H9 (cell line): Measurements from ENCODE around the gene ADGRB3. TPM values are rescaled to one million over a fixed set of nuclear protein-coding genes. Genes with fewer than 3 reads are reported as not detected.

ENCODE experiments used
- DNase-seq: peaks from one replicate; pipeline ENCODE4 v3.0.0-alpha.2; 2017
- H2AFZ ChIP-seq: one replicate; pipeline ENCODE4 v1.6.1; 2013; ENCODE audit warnings: mild to moderate bottlenecking, low read length, control low read depth, moderate library complexity
- H2AK5ac ChIP-seq: 2 replicates; pipeline ENCODE4 v1.6.1; 2013; ENCODE audit warnings: low read length, control low read depth, mixed read lengths; ENCODE audit not compliant: insufficient read length
- H2BK120ac ChIP-seq: one replicate; pipeline ENCODE4 v1.6.1; 2013; ENCODE audit warnings: low read depth, mild to moderate bottlenecking, low read length, control low read depth, inconsistent platforms; ENCODE audit not compliant: poor library complexity, severe bottlenecking
- H2BK12ac ChIP-seq: 2 replicates; pipeline ENCODE4 v1.6.1; 2013; ENCODE audit warnings: low read length, control low read depth, mixed read lengths, low read depth; ENCODE audit not compliant: insufficient read length
- H2BK15ac ChIP-seq: 2 replicates; pipeline ENCODE4 v1.6.1; 2013; ENCODE audit warnings: low read depth, low read length, control low read depth
- H2BK20ac ChIP-seq: one replicate; pipeline ENCODE4 v1.6.1; 2013; ENCODE audit warnings: low read depth, mild to moderate bottlenecking, low read length, control low read depth, inconsistent platforms; ENCODE audit not compliant: poor library complexity, severe bottlenecking
- H2BK5ac ChIP-seq: 2 replicates; pipeline ENCODE4 v1.6.1; 2013; ENCODE audit warnings: low read length, control low read depth, mixed read lengths; ENCODE audit not compliant: insufficient read length
- H3K14ac ChIP-seq: 2 replicates; pipeline ENCODE4 v1.6.1; 2013; ENCODE audit warnings: low read length, control low read depth; ENCODE audit not compliant: insufficient read depth
- H3K18ac ChIP-seq: 2 replicates; pipeline ENCODE4 v1.6.1; 2013; ENCODE audit warnings: low read depth, mild to moderate bottlenecking, mixed read lengths, low read length, control low read depth; ENCODE audit not compliant: insufficient read length
- H3K23ac ChIP-seq: 2 replicates; pipeline ENCODE4 v1.6.1; 2013; ENCODE audit warnings: low read length, control low read depth, mixed read lengths, low read depth; ENCODE audit not compliant: insufficient read length
- H3K23me2 ChIP-seq: 2 replicates; pipeline ENCODE4 v1.6.1; 2013; ENCODE audit warnings: low read depth, mild to moderate bottlenecking, mixed read lengths, low read length, control low read depth; ENCODE audit not compliant: insufficient read length, poor library complexity, severe bottlenecking
- H3K27ac ChIP-seq: 2 replicates; pipeline ENCODE4 v1.5.1; 2013; ENCODE audit warnings: low read length, control low read depth, mixed read lengths, low read depth; ENCODE audit not compliant: insufficient read length
- H3K27me3 ChIP-seq: 2 replicates; pipeline ENCODE4 v1.6.1; 2013; ENCODE audit warnings: low read length, control low read depth, inconsistent platforms; ENCODE audit not compliant: insufficient read depth
- H3K4ac ChIP-seq: 2 replicates; pipeline ENCODE4 v1.6.1; 2013; ENCODE audit warnings: low read depth, mild to moderate bottlenecking, control low read depth, inconsistent platforms, low read length, moderate library complexity
- H3K4me1 ChIP-seq: 2 replicates; pipeline ENCODE4 v1.6.1; 2013; ENCODE audit warnings: low read length, control low read depth, inconsistent platforms; ENCODE audit not compliant: insufficient read depth
- H3K4me2 ChIP-seq: 2 replicates; pipeline ENCODE4 v1.6.1; 2013; ENCODE audit warnings: low read length, control low read depth, mixed read lengths; ENCODE audit not compliant: insufficient read length, insufficient read depth
- H3K56ac ChIP-seq: 2 replicates; pipeline ENCODE4 v1.6.1; 2013; ENCODE audit warnings: low read depth, mild to moderate bottlenecking, mixed read lengths, low read length, control low read depth; ENCODE audit not compliant: insufficient read length
- H3K79me1 ChIP-seq: 2 replicates; pipeline ENCODE4 v1.6.1; 2013; ENCODE audit warnings: low read depth, mild to moderate bottlenecking, moderate library complexity, low read length, control low read depth, inconsistent platforms; ENCODE audit not compliant: insufficient read depth, poor library complexity, severe bottlenecking
- H3K79me2 ChIP-seq: 2 replicates; pipeline ENCODE4 v1.6.1; 2013; ENCODE audit warnings: low read length, control low read depth, inconsistent platforms; ENCODE audit not compliant: insufficient read depth
- H3K9ac ChIP-seq: 2 replicates; pipeline ENCODE4 v1.6.1; 2013; ENCODE audit warnings: low read length, control low read depth, mixed read lengths; ENCODE audit not compliant: insufficient read length; ENCODE audit errors: extremely low read depth
- H3K9me3 ChIP-seq: one replicate; pipeline ENCODE4 v1.6.1; 2013; ENCODE audit warnings: low read depth, low read length, inconsistent platforms; ENCODE audit not compliant: control insufficient read depth
- H3T11ph ChIP-seq: one replicate; pipeline ENCODE4 v1.6.1; 2013; ENCODE audit warnings: mild to moderate bottlenecking, low read length, control low read depth, inconsistent platforms
- H4K20me1 ChIP-seq: one replicate; pipeline ENCODE4 v1.6.1; 2013; ENCODE audit not compliant: control insufficient read depth, insufficient read length, insufficient read depth
- H4K5ac ChIP-seq: 2 replicates; pipeline ENCODE4 v1.6.1; 2013; ENCODE audit warnings: low read depth, mild to moderate bottlenecking, mixed read lengths, low read length, control low read depth; ENCODE audit not compliant: insufficient read length
- H4K8ac ChIP-seq: replicated peaks from 2 replicates; pipeline ENCODE4 v1.6.1; 2013; ENCODE audit warnings: low read length, control low read depth, mixed read lengths, low read depth; ENCODE audit not compliant: insufficient read length
- H4K91ac ChIP-seq: 2 replicates; pipeline ENCODE4 v1.6.1; 2013; ENCODE audit warnings: low read depth, mild to moderate bottlenecking, moderate library complexity, mixed read lengths, low read length, control low read depth; ENCODE audit not compliant: insufficient read length
- H3K27ac Mint-ChIP-seq, 3 experiments: 2 replicates in 2 of 3; 3 replicates in 1 of 3; pipeline ENCODE4 v1.8.0; 2020 to 2021; ENCODE audit warnings: mixed read lengths in 3 of 3, mild to moderate bottlenecking in 1 of 3, moderate library complexity in 1 of 3
- H3K27me3 Mint-ChIP-seq: 2 replicates; pipeline ENCODE4 v1.8.0; 2021; ENCODE audit warnings: low read depth, mild to moderate bottlenecking, moderate library complexity, mixed read lengths
- H3K36me3 Mint-ChIP-seq, 3 experiments: 2 replicates in 2 of 3; 3 replicates in 1 of 3; pipeline ENCODE4 v1.8.0; 2020 to 2021; ENCODE audit warnings: low read depth in 3 of 3, mixed read lengths in 3 of 3; ENCODE audit not compliant: insufficient read depth in 1 of 3
- H3K4me1 Mint-ChIP-seq, 2 experiments: 2 replicates each; pipeline ENCODE4 v1.8.0; 2020; ENCODE audit warnings: mixed read lengths in 2 of 2
- H3K4me3 Mint-ChIP-seq, 2 experiments: 2 replicates in 1 of 2; 3 replicates in 1 of 2; pipeline ENCODE4 v1.8.0; 2020 to 2021; ENCODE audit warnings: mild to moderate bottlenecking in 2 of 2, mixed read lengths in 2 of 2, moderate library complexity in 1 of 2
- H3K9me3 Mint-ChIP-seq, 2 experiments: 2 replicates in 1 of 2; 3 replicates in 1 of 2; pipeline ENCODE4 v1.8.0; 2020; ENCODE audit warnings: mild to moderate bottlenecking in 2 of 2, mixed read lengths in 2 of 2, moderate library complexity in 1 of 2
- WGBS: extraction: QIAGEN DNeasy Blood & Tissue Kit; methylation state at CpG from one replicate; pipeline ENCODE4 v1.1.7; 2013; ENCODE audit warnings: missing lambda C conversion rate, low lambda C conversion rate, mixed read lengths; ENCODE audit not compliant: insufficient read length; ENCODE audit errors: extremely low coverage; 5-methylcytosine and 5-hydroxymethylcytosine counted together
- total RNA-seq: library from RNA; stranded (reverse); gene quantifications from 2 replicates; pipeline ENCODE4 v1.2.1, GENCODE V29; 2021
- TF ChIP-seq, protein P1 (sequence below): fragments of 200-600 bp; sonication (generic); conservative IDR thresholded peaks from 3 replicates; pipeline ENCODE4 v1.8.0; 2021; ENCODE audit warnings: antibody characterized with exemption, mild to moderate bottlenecking

The ADGRB3 gene
- total RNA-seq, 1 experiment from 2014 or later = 0.37 TPM

DNA sequence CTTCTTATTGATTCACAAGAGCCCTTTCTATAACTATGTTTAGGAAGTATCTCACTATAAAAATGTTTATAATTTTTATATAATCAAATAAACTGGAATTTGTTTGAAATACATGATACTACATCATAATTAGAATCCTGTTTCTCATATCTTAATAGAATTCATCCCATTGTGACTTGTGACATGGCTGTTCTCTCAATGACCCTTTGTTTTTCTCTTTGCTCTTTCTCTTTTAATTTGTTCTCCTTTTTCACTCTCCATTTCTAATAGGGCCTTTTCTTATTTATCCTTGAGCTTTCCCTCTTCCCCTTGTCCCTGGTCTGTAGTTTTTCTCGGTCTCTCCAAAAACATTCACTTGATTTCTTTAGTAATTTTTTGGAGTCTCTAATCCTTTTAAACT, 111.3 kb downstream of the ADGRB3 start:
- TF ChIP-seq, protein P1, sequence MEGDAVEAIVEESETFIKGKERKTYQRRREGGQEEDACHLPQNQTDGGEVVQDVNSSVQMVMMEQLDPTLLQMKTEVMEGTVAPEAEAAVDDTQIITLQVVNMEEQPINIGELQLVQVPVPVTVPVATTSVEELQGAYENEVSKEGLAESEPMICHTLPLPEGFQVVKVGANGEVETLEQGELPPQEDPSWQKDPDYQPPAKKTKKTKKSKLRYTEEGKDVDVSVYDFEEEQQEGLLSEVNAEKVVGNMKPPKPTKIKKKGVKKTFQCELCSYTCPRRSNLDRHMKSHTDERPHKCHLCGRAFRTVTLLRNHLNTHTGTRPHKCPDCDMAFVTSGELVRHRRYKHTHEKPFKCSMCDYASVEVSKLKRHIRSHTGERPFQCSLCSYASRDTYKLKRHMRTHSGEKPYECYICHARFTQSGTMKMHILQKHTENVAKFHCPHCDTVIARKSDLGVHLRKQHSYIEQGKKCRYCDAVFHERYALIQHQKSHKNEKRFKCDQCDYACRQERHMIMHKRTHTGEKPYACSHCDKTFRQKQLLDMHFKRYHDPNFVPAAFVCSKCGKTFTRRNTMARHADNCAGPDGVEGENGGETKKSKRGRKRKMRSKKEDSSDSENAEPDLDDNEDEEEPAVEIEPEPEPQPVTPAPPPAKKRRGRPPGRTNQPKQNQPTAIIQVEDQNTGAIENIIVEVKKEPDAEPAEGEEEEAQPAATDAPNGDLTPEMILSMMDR = no peak
- Histone ChIP-seq H2AK5ac (no peak overlapping the region), H2BK120ac (no peak overlapping the region), H4K8ac (no peak overlapping the region), H3K9ac (no peak overlapping the region), H4K20me1 (no peaks in the 10 kb centered on the region), H4K5ac (no peak overlapping the region), H2AFZ (no peak overlapping the region), H3K23me2 (no peaks in the 10 kb centered on the region), H3T11ph (no peak overlapping the region), H3K27ac (no peak overlapping the region), H4K91ac (no peak overlapping the region), H2BK15ac (no peak overlapping the region), H2BK12ac (no peak overlapping the region), H3K79me2 (no peaks in the 10 kb centered on the region), H3K56ac (no peak overlapping the region), H2BK5ac (no peak overlapping the region), H3K79me1 (no peaks in the 10 kb centered on the region), H3K14ac (no peak overlapping the region), H3K9me3 (no peaks in the 10 kb centered on the region), H3K4ac (no peak overlapping the region), H3K27me3 (no peaks in the 10 kb centered on the region), H3K23ac (no peak overlapping the region), H3K4me1 (no peaks in the 10 kb centered on the region), H3K18ac (no peak overlapping the region), H2BK20ac (no peak overlapping the region), H3K4me2 (no peak overlapping the region)
- no peak for DNase-seq
- Mint-ChIP-seq H3K4me1 (no peaks in the 10 kb centered on the region), H3K4me3 (no peak overlapping the region), H3K9me3 (no peaks in the 10 kb centered on the region), H3K36me3 (no peaks in the 10 kb centered on the region), H3K27me3 (no peaks in the 10 kb centered on the region), H3K27ac (no peak overlapping the region)
- no CpG with 5 or more reads among the region's 1 CpG for WGBS
